ENCODE results near the gene TAAR6.
"Not testable (repeated sequence)": the region's sequence is repeated elsewhere in the genome, so short reads cannot be mapped to it uniquely, and the experiment has no call there.

TAAR6 gene

DNA sequence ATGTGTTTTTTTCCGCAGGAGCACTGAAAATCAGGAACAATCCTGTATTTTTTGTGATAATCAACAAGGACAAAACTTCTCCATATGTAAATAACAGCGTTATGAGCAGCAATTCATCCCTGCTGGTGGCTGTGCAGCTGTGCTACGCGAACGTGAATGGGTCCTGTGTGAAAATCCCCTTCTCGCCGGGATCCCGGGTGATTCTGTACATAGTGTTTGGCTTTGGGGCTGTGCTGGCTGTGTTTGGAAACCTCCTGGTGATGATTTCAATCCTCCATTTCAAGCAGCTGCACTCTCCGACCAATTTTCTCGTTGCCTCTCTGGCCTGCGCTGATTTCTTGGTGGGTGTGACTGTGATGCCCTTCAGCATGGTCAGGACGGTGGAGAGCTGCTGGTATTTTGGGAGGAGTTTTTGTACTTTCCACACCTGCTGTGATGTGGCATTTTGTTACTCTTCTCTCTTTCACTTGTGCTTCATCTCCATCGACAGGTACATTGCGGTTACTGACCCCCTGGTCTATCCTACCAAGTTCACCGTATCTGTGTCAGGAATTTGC, at the start of gene TAAR6:
Gene TAAR6 (plus strand): TSS at position 102 of the 557 bp plus-strand sequence. CDS start 0 bp downstream, at position 102.
- no peak for DNase-seq

GRCh38 chr6:132520953-132521352, 49.2 kb upstream of the TAAR6 start:
- no peak for DNase-seq

DNA sequence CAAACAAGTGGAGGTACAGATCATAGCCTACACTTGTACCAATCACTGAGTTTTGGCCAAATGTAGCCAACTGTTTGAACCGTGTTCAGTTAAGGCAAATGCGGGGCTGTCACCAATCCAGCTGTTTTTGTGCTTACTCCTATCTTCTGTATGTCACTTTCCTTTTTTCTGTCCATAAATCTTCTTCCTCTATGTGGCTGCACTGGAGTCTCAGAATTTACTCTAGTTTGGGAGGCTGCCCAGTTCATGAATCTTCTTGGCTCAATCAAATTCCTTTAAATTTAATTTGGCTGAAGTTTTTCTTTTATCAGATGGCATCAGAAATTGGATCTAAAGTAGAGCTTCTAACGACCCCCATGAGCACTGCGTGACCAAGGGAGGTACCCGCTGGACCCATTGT, 45.5 kb upstream of the TAAR6 start:
- DNase-seq, result no peak

DNA sequence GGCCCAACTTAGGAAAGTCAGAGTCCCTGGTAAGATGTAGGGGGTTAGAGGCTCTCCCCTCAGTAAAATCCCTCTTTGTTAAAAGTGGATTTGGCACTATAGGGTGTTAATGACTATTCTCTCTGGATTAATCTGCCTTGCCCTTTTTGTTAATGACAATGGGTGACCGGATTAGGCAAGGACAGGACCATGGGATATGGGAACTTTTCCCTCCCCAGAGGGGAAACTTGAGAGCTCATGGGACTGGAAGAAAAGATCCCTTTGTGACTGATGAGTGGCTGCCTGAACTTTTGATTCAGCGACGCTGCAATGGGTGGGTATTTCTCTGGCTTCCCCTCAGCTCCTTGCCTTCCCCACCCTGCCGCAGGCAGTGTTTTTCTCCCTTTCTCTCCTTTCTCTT, 44.3 kb upstream of the TAAR6 start:
- no peak for DNase-seq

GRCh38 chr6:132526461-132526860, 43.7 kb upstream of the TAAR6 start:
- DNase-seq, result no peak

DNA sequence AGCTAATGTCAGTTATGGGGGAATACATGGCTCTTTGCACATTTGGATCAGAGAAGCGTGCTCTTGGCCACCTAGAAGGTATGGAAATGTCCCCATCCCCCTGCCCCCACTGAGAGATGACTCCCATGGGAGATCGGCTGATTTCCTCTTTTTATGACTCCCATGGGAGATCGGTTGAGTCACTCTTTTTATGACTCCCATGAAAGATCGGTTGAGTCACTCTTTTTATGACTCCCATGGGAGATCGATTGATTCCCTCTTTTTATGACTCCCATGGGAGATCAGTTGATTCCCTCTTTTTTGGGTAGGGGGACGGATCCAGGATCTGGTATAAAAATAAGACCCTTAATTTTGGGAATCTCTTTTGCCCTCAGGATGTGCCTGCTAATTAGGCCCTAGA, 42.3 kb upstream of the TAAR6 start:
- no peak for DNase-seq

DNA sequence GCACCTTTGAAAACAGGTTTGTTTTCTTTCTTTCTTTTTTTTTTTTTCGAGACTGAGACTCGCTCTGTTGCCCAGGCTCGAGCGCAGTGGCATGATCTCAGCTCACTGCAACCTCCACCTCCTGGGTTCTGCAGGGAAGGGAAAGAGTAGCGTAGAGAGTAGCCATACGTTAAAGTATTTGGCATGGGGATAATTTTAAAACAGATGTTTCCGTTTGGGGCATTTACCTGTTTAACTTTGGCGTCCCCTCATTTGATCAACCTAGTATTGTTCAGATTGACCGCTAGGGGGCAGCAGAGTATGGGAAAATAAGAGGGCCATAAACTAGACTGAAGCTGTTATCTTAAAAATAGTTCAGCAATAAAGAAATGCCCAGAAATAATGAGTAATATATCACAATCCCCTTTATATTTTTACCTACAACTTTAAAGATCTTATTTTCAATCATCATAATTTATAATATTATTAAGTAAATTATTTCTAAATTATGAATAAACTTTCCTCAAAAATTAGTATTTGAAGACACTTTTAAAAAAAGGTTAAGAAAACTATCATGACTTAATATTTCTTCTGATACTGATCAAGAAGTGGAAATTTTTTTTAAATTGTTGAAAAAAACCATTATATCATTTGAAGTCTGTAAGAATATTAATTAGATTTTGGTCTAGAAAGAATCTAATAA, 39.7 kb upstream of the TAAR6 start:
- peak; percentile 54 for DNase-seq

- DNase-seq, result not testable (repeated sequence)
Observed at GRCh38 chr6:132534546-132534945, 35.6 kb upstream of the TAAR6 start.

- DNase-seq, result no peak
Observed at GRCh38 chr6:132537145-132537544, 33.0 kb upstream of the TAAR6 start.

DNA sequence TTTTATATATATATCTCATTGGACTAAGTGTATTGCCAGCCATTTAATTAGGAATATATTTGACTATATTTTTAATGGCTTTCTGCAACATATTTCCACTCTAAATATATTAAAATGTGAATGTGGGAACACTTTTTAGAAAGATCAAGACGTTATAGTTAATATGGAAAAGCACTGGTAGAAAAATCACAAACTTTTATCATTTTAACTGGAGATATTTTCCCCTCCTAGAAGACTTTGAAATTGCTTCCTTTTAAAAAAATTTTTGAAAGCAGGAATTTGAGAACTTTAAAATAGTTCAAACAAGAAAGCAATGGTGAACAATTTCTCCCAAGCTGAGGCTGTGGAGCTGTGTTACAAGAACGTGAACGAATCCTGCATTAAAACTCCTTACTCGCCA, 32.1 kb upstream of the TAAR6 start, which contains the start of gene TAAR9:
Gene TAAR9 (plus strand): TSS at position 301 of the 400 bp plus-strand sequence. CDS start 13 bp downstream, at position 314.
- DNase-seq, result no peak

DNA sequence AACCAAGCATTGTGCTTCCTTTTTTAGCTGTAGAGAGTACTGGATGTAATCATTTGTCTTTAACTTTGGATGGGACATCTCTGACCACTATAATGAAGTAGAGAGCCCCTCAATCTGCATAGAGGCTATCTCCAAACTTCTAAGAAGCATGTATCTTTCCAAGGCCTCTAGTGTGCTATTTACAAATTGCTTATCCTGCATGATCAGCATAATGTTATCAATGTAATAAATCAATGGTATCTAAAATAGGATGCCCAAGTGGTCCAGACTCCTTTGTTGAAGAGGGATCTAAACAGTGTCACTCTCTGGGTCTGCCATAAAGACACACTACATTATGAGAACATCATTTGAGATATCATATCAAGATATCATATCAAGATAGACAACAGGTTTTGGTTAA, 25.3 kb upstream of the TAAR6 start:
- no peak for DNase-seq

DNA sequence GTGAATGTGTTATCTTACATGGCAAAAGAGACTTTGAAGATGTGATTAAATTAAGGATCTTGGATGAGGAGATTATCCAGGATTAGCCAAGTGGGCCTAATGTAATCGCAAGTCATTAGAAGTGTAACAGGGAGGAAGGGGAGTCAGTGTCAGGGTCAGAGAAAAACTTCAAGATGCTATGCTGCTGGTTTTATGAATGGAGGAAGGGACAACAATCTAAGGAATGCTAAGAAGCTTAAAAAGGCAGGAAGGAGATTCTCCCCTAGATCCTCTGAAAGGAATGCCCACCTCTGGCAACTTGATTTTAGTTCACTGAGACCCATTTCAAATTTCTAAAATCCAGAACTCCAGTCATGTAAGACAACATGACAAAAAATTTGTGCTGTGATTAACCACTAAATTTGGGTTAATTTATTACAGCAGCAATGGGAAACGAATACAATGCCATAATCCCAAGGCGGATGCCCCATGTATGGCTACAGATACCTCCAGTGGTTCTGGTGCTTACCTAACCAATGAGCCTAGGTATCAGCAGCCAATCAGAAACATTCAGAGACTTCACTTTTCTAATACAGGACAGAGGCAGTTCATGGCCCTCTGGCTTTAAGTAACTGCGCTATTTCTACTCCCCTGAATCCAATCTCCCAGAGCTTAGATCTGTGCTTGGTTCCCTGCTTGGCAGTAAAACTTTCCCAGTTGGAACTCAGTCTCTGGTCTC, 21.2 kb upstream of the TAAR6 start:
- DNase-seq, result no peak

DNA sequence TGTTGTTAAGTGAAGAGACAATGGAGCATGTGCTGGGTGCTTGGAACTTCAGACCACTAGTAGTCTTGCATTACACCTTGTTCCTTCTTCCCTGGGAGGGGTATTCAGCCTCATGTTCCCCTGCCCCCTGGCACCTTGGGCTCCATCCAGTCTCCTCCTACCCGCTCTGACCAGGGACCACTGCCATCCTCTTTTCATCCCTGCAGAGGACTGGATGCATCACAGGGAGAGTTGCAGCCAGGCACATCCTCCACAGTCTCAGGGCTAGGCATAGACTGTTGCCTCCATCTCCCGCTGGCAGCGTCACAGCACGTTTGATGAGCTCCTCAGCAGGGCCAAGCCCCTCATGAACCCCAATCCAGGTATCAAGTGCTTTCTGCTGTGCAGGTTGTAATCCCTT, 18.9 kb upstream of the TAAR6 start:
- DNase-seq, result no peak

- no peak for DNase-seq
Observed at GRCh38 chr6:132552372-132552771, 17.8 kb upstream of the TAAR6 start, which contains the start of gene TAAR8. Gene TAAR8 (plus strand): TSS chr6:132552672. CDS start chr6:132552693, 21 bp downstream.

DNA sequence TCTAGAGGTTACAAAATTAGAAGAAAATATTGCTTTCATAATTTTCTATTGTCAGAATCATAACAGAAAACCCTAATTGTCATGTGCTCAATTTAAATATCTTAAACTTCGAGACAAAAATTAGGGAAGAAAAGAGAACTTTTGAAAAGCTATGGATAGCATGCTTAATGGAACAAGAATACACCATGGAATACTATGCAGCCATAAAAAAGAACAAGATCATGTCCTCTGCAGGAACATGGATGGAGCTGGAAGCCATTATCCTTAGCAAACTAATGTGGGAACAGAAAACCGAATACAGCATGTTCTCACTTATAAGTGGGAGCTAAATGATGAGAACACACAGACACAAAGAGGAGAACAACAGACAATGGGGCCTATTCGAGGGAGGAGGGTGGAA, 10.0 kb upstream of the TAAR6 start:
- DNase-seq, result not testable (repeated sequence)

DNA sequence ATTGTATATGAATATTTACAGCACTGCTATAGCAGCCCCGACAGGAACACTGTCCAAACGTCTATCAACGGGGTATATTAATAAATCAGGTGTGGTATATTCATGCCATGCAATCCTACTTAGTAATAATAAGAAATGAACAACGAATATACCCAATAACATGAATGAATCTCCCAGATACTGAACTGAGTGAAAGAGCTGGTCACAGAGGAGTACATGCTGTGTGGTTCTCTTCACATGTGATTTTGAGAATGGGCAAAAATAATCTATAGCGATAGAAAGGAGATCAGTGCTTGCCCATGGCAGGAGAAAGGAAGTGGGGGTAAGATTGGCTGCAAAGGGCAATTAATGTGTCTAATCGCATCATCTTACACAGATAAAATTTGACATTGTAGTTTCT, 3.7 kb upstream of the TAAR6 start:
- no peak for DNase-seq

DNA sequence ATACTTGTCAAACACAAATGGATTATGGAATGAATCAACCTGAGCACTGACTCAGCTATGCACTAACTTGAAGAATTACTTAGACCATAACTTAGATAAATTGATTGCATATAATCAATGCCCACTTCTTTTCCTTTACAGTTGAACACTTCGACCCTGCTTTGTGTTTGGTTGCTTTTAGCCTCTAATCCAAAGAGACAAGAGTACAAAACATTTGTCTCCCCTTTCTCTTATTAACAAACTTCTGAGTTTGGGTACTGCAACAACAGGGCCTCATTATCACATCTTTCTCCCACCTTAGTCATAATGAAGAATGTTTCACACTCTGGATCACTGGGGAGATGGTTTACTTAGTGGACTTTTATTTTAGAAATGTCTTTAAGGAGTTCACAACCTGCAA, 2.6 kb upstream of the TAAR6 start:
- no peak for DNase-seq

GRCh38 chr6:132568611-132569010, 1.5 kb upstream of the TAAR6 start:
- DNase-seq, result no peak

DNA sequence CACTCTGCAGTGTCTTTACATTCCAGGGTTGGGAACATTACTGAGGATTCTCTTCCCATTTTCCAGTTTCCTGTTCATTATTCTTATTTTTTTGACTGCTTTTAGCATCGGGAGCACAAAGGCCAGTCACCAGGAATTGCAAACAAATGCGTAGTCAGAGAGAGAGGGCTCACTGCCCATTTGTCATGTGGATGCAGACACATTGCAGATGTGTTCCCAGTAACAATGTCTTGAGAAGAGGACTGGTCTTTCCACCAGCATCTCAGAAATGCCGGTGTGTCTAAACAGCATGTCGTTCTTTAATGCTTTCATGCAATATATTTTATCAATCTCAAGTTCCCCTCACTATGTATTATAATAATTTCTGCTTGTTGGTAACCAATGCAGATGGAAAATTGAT, 952 bp upstream of the TAAR6 start:
- no peak for DNase-seq

- DNase-seq, result peak; percentile 88
Observed at GRCh38 chr6:132571774-132572173, 1.7 kb downstream of the TAAR6 start.

GRCh38 chr6:132584698-132585097, 14.6 kb downstream of the TAAR6 start:
- DNase-seq, result no peak

GRCh38 chr6:132587424-132587823, 17.3 kb downstream of the TAAR6 start:
- DNase-seq, result peak; percentile 77

DNA sequence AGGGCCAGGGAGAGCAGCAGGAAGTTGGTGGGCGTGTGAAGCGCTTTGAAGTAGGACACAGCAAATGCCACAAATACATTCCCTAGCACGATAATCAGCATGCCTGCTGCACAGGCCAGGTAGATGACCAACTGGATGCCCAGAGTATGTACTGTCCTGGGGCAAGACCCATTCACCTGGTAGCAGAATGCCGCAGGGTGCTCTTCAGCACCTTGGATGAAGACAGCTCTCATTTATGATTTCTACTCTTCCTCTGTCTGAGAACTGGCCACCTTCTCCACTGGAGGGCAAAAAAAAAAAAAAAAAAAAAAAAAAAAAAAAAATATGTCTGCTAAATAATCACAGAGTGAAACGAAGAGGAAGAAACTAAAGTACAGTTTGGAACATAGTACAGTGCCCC, 19.3 kb downstream of the TAAR6 start, which contains the start of gene TAAR5:
Gene TAAR5 (minus strand): TSS at position 288 of the 400 bp plus-strand sequence. CDS start 55 bp downstream, at position 233.
- DNase-seq, result no peak

GRCh38 chr6:132590362-132590761, 20.2 kb downstream of the TAAR6 start:
- no peak for DNase-seq

Measured in inflammatory macrophage treated with lipopolysaccharide for 4 hours (primary cell).